GM19328 (cell line): ENCODE data around the gene NOS2.
"Not testable (repeated sequence)": the region's sequence is repeated elsewhere in the genome, so short reads cannot be mapped to it uniquely, and the experiment has no call there.

Source experiments
- ATAC-seq: cut with Tn5 transposase; IDR thresholded peaks from one replicate; pipeline ENCODE4 v1.9.1; 2021; ENCODE audit warnings: mild to moderate bottlenecking, moderate library complexity; ENCODE audit not compliant: unreplicated experiment

NOS2 gene

GRCh38 chr17:27793168-27793905 is 7.0 kb downstream of the NOS2 start:
- ATAC-seq = no peak

GRCh38 chr17:27792095-27792494 is 8.2 kb downstream of the NOS2 start:
- no peak for ATAC-seq

GRCh38 chr17:27788919-27789318 is 11.4 kb downstream of the NOS2 start:
- no peak for ATAC-seq

GRCh38 chr17:27783440-27784350 is 16.6 kb downstream of the NOS2 start:
- ATAC-seq = no peak

GRCh38 chr17:27782791-27783206 is 17.5 kb downstream of the NOS2 start:
- ATAC-seq = no peak

GRCh38 chr17:27780828-27781404 is 19.4 kb downstream of the NOS2 start:
- no peak for ATAC-seq

GRCh38 chr17:27780092-27780827 is 20.1 kb downstream of the NOS2 start:
- no peak for ATAC-seq

GRCh38 chr17:27778183-27778582 is 22.1 kb downstream of the NOS2 start:
- ATAC-seq = no peak

GRCh38 chr17:27776882-27777624 is 23.3 kb downstream of the NOS2 start:
- no peak for ATAC-seq

GRCh38 chr17:27771586-27771985 is 28.7 kb downstream of the NOS2 start:
- ATAC-seq = no peak

GRCh38 chr17:27770877-27771276 is 29.5 kb downstream of the NOS2 start:
- ATAC-seq = no peak

- no peak for ATAC-seq
These were observed 31.4 kb downstream of the NOS2 start for GRCh38 chr17:27768858-27769410.

GRCh38 chr17:27766438-27766837 is 33.9 kb downstream of the NOS2 start:
- ATAC-seq = no peak

GRCh38 chr17:27765353-27765752 is 35.0 kb downstream of the NOS2 start:
- no peak for ATAC-seq

- no peak for ATAC-seq
These were observed 35.7 kb downstream of the NOS2 start for GRCh38 chr17:27764589-27764988.

- ATAC-seq = no peak
These were observed 37.6 kb downstream of the NOS2 start for GRCh38 chr17:27762527-27763305.

- not testable (repeated sequence) for ATAC-seq
These were observed 39.4 kb downstream of the NOS2 start for GRCh38 chr17:27760931-27761330.

GRCh38 chr17:27760069-27760885 is 40.1 kb downstream of the NOS2 start:
- no peak for ATAC-seq
